HCT116 (cell line): ENCODE measurements around the gene TMEM176B. TPM values are rescaled to one million over a fixed set of nuclear protein-coding genes. Genes with fewer than 3 reads are reported as not detected.

ENCODE experiments used
- ATAC-seq: fragments of 200-7000 bp; cut with Tn5 transposase; 2 replicates; pipeline ENCODE4 v1.9.1; 2020; ENCODE audit warnings: mild to moderate bottlenecking, moderate library complexity
- BruUV-seq: library from RNA; stranded (reverse); fragments of 400-500 nt; replicated peaks from 2 replicates; lab custom pipeline; 2021; lab: Mats Ljungman, UMichigan
- CTCF ChIA-PET: fragments of 300-600 bp; sonication (Branson Sonifier 250); formaldehyde crosslinking; loops from one replicate; lab custom pipeline; 2021; ENCODE audit warnings: antibody characterized with exemption; lab: Charles Lee
- POLR2A ChIA-PET: fragments of 300-600, 350-600 bp; sonication (Branson Sonifier 250); formaldehyde crosslinking; loops from one replicate; lab custom pipeline; 2021; ENCODE audit warnings: antibody characterized with exemption; lab: Charles Lee
- RAD21 ChIA-PET, 2 experiments: fragments of 300-600 bp; sonication (Branson Sonifier 250); formaldehyde crosslinking; loops; one replicate each; lab custom pipeline; 2023; ENCODE audit warnings: low total read pairs in 2 of 2; ENCODE audit not compliant: uncharacterized antibody in 2 of 2, unreplicated experiment in 2 of 2, low non-redundant PET in 1 of 2; lab: Charles Lee
- DNase-seq: peaks from one replicate; pipeline ENCODE4 v3.0.0-alpha.2; 2010; ENCODE audit warnings: low read depth, low spot score
- H2AFZ ChIP-seq: fragments of 200-600 bp; shearing (Covaris generic), sonication (generic); 2 replicates; pipeline ENCODE4 v1.6.1; 2017; ENCODE audit warnings: low read depth, mixed run types, mixed read lengths, antibody characterized with exemption, low read length; ENCODE audit not compliant: poor library complexity, severe bottlenecking
- H3K27ac ChIP-seq: 2 replicates; pipeline ENCODE4 v1.5.1; 2012; ENCODE audit warnings: low read depth, low read length
- H3K27me3 ChIP-seq: fragments of 200-600 bp; sonication (generic); 2 replicates; pipeline ENCODE4 v1.6.1; 2016; ENCODE audit warnings: mixed run types, low read length, mixed read lengths; ENCODE audit not compliant: insufficient read depth
- H3K36me3 ChIP-seq, 2 experiments: fragments of 200-500 bp in 1 of 2; fragments of 200-600 bp in 1 of 2; sonication (Bioruptor generic) in 1 of 2; sonication (generic) in 1 of 2; 2 replicates each; pipeline versions ENCODE4 v1.5.1 to v1.6.1; 2014 to 2016; ENCODE audit warnings: low read length in 2 of 2, inconsistent platforms in 1 of 2, mixed read lengths in 1 of 2, mixed run types in 1 of 2; ENCODE audit not compliant: insufficient read depth in 2 of 2, control insufficient read depth in 1 of 2
- H3K4me1 ChIP-seq, 2 experiments: fragments of 200-600 bp in 1 of 2; sonication (generic) in 1 of 2; 2 replicates each; pipeline versions ENCODE4 v1.5.1 to v1.6.1; 2012 to 2017; ENCODE audit warnings: low read length in 2 of 2, inconsistent platforms in 1 of 2, mild to moderate bottlenecking in 1 of 2, mixed read lengths in 1 of 2, mixed run types in 1 of 2, moderate library complexity in 1 of 2; ENCODE audit not compliant: insufficient read depth in 2 of 2, control insufficient read depth in 1 of 2
- H3K4me2 ChIP-seq: fragments of 200-600 bp; sonication (generic); 2 replicates; pipeline ENCODE4 v1.6.1; 2017; ENCODE audit warnings: mixed run types, low read length, mixed read lengths
- H3K4me3 ChIP-seq, 2 experiments: fragments of 200-600 bp in 1 of 2; sonication (generic) in 1 of 2; replicated peaks in 1 of 2; 2 replicates each; pipeline ENCODE4 v1.5.1; 2011 to 2016; ENCODE audit warnings: low read length in 2 of 2, control low read depth in 1 of 2, low read depth in 1 of 2, mild to moderate bottlenecking in 1 of 2, mixed read lengths in 1 of 2, mixed run types in 1 of 2
- H3K79me2 ChIP-seq: fragments of 200-600 bp; sonication (generic); 2 replicates; pipeline ENCODE4 v1.6.1; 2017; ENCODE audit warnings: mild to moderate bottlenecking, mixed run types, low read length, moderate library complexity, mixed read lengths; ENCODE audit not compliant: insufficient read depth
- H3K9ac ChIP-seq: fragments of 200-600 bp; sonication (generic); 2 replicates; pipeline ENCODE4 v1.6.1; 2016; ENCODE audit warnings: low read length, mixed read lengths
- H3K9me2 ChIP-seq: fragments of 200-600 bp; sonication (generic), shearing (Covaris generic); 2 replicates; pipeline ENCODE4 v1.6.1; 2017; ENCODE audit warnings: mixed run types, mild to moderate bottlenecking, moderate library complexity; ENCODE audit not compliant: insufficient read depth
- H3K9me3 ChIP-seq, 2 experiments: fragments of 200-500 bp in 1 of 2; fragments of 200-600 bp in 1 of 2; sonication (Bioruptor generic) in 1 of 2; sonication (generic) in 1 of 2; 2 replicates each; pipeline ENCODE4 v1.6.1; 2014 to 2017; ENCODE audit warnings: low read length in 2 of 2, mixed read lengths in 2 of 2, inconsistent platforms in 1 of 2, low read depth in 1 of 2, mild to moderate bottlenecking in 1 of 2, mixed run types in 1 of 2, moderate library complexity in 1 of 2; ENCODE audit not compliant: control insufficient read depth in 1 of 2, insufficient read depth in 1 of 2
- H4K20me1 ChIP-seq: fragments of 200-600 bp; sonication (generic), shearing (Covaris generic); 2 replicates; pipeline ENCODE4 v1.6.1; 2017; ENCODE audit warnings: mixed run types, mild to moderate bottlenecking, moderate library complexity; ENCODE audit not compliant: insufficient read depth
- ATF3 ChIP-seq: IDR thresholded peaks from 2 replicates; pipeline ENCODE4 v1.6.1; 2012
- CBX3 ChIP-seq: IDR thresholded peaks from 2 replicates; pipeline ENCODE4 v1.6.1; 2012; ENCODE audit warnings: low read depth
- CEBPB ChIP-seq: IDR thresholded peaks from 2 replicates; pipeline ENCODE4 v1.6.1; 2012; ENCODE audit warnings: low read depth
- CTCF ChIP-seq, 3 experiments: fragments of 200-600 bp in 1 of 3; sonication (generic) in 1 of 3; IDR thresholded peaks in 2 of 3; conservative IDR thresholded peaks in 1 of 3; 2 replicates each; pipeline ENCODE4 v1.5.1; 2012 to 2017; ENCODE audit warnings: low read depth in 2 of 3, low read length in 2 of 3, antibody characterized with exemption in 1 of 3, borderline replicate concordance in 1 of 3, control low read depth in 1 of 3, mild to moderate bottlenecking in 1 of 3, mixed read lengths in 1 of 3, mixed run types in 1 of 3, moderate library complexity in 1 of 3; ENCODE audit not compliant: insufficient read depth in 1 of 3
- ELF1 ChIP-seq: IDR thresholded peaks from 2 replicates; pipeline ENCODE4 v1.6.1; 2012; ENCODE audit warnings: low read depth, borderline replicate concordance
- EZH2 ChIP-seq: fragments of 200-600 bp; sonication (generic); IDR thresholded peaks from 2 replicates; pipeline ENCODE4 v1.6.1; 2017; ENCODE audit warnings: antibody characterized with exemption, mixed run types
- EZH2phosphoT487 ChIP-seq: fragments of 200-600 bp; IDR thresholded peaks from 2 replicates; pipeline ENCODE4 v1.6.1; 2018; ENCODE audit warnings: antibody characterized with exemption, borderline replicate concordance
- FOSL1 ChIP-seq: IDR thresholded peaks from 2 replicates; pipeline ENCODE4 v1.6.1; 2012; ENCODE audit warnings: low read depth
- JUND ChIP-seq: IDR thresholded peaks from 2 replicates; pipeline ENCODE4 v1.6.1; 2012
- MAX ChIP-seq: IDR thresholded peaks from 2 replicates; pipeline ENCODE4 v1.6.1; 2012
- POLR2A ChIP-seq: IDR thresholded peaks from 2 replicates; pipeline ENCODE4 v1.7.0; 2011; ENCODE audit warnings: borderline replicate concordance; ENCODE audit not compliant: insufficient read depth, insufficient read length; ENCODE audit errors: extremely low read depth
- POLR2AphosphoS5 ChIP-seq: IDR thresholded peaks from 2 replicates; pipeline ENCODE4 v1.6.1; 2011; ENCODE audit warnings: mild to moderate bottlenecking, low read depth, low read length, moderate library complexity
- RAD21 ChIP-seq: IDR thresholded peaks from 2 replicates; pipeline ENCODE4 v1.6.1; 2012; ENCODE audit warnings: low read depth, mild to moderate bottlenecking
- SIN3A ChIP-seq: IDR thresholded peaks from 2 replicates; pipeline ENCODE4 v1.6.1; 2012; ENCODE audit warnings: low read depth
- SP1 ChIP-seq: IDR thresholded peaks from 2 replicates; pipeline ENCODE4 v1.6.1; 2012; ENCODE audit warnings: low read depth
- SRF ChIP-seq: IDR thresholded peaks from 2 replicates; pipeline ENCODE4 v1.6.1; 2012; ENCODE audit warnings: low read depth
- TCF7L2 ChIP-seq: IDR thresholded peaks from 2 replicates; pipeline ENCODE4 v1.7.0; 2011; ENCODE audit warnings: borderline replicate concordance, inconsistent platforms; ENCODE audit not compliant: insufficient read depth, insufficient read length; ENCODE audit errors: extremely low read depth
- YY1 ChIP-seq: IDR thresholded peaks from 2 replicates; pipeline ENCODE4 v1.6.1; 2011; ENCODE audit warnings: low read length, low read depth, moderate library complexity, mild to moderate bottlenecking; ENCODE audit not compliant: insufficient replicate concordance; ENCODE audit errors: extremely low read depth
- ZBTB33 ChIP-seq: IDR thresholded peaks from 2 replicates; pipeline ENCODE4 v1.6.1; 2011; ENCODE audit warnings: mild to moderate bottlenecking, low read length, moderate library complexity; ENCODE audit not compliant: insufficient replicate concordance; ENCODE audit errors: extremely low read depth
- intact Hi-C: fragments of 100-400 bp; cut with micrococcal nuclease; formaldehyde crosslinking; loops from 2 replicates; pipeline ENCODE4 v1.10.0; 2022
- total RNA-seq: library from RNA; stranded (reverse); gene quantifications from one replicate; pipeline ENCODE4 v1.2.1, GENCODE V29; 2021; ENCODE audit not compliant: unreplicated experiment

Gene TMEM176B
- total RNA-seq, 1 experiment from 2014 or later = 0.42 TPM

- no peaks in the 10 kb centered on the region for H4K20me1 ChIP-seq
- ChIA-PET POLR2A (no interaction called here), RAD21 (no interaction called here), CTCF (no interaction called here)
- BruUV-seq = no TSS peak
- peaks cover 47% of the 10 kb centered on the region for H3K27me3 ChIP-seq
- H2AFZ ChIP-seq = no peak overlapping the region
- H3K9ac ChIP-seq = no peak overlapping the region
- ATAC-seq = no peak
- intact Hi-C loops = no loop called here
- H3K9me2 ChIP-seq = no peaks in the 10 kb centered on the region
- H3K36me3 ChIP-seq = no peaks in the 10 kb centered on the region
- TF ChIP-seq SP1 = no peak
- no peak for TF ChIP-seq TCF7L2
- no peak for TF ChIP-seq FOSL1
- no peak for TF ChIP-seq POLR2AphosphoS5
- TF ChIP-seq CEBPB = no peak
- TF ChIP-seq CTCF (IDR thresholded peaks at IDR 0.05 in 2 of 3, conservative IDR thresholded peaks at IDR 0.05 in 1 of 3; ENCODE audit: borderline replicate concordance in 1 of 3, insufficient read depth in 1 of 3, low read depth in 2 of 3, low read length in 2 of 3) = no peak
- no peak for TF ChIP-seq ELF1
- no peak for TF ChIP-seq EZH2phosphoT487
- no peak for TF ChIP-seq CBX3
- no peak for TF ChIP-seq POLR2A
- TF ChIP-seq SIN3A = no peak
- TF ChIP-seq ZBTB33 = no peak
- TF ChIP-seq EZH2 = no peak
- TF ChIP-seq ATF3 = no peak
- no peak for TF ChIP-seq YY1
- no peak for TF ChIP-seq SRF
- TF ChIP-seq JUND = no peak
- TF ChIP-seq RAD21 = no peak
- TF ChIP-seq MAX = no peak
- no peaks in the 10 kb centered on the region for H3K79me2 ChIP-seq
- H3K4me1 ChIP-seq = no peaks in the 10 kb centered on the region
- no peak overlapping the region for H3K27ac ChIP-seq
- DNase-seq = no peak
- H3K4me3 ChIP-seq = no peak overlapping the region
- H3K9me3 ChIP-seq = no peaks in the 10 kb centered on the region
- no peak overlapping the region for H3K4me2 ChIP-seq
Measured at GRCh38 chr7:150745876-150746275, 54.3 kb downstream of the TMEM176B start.
